Measurements from ENCODE around the gene YKT6.

YKT6 gene

DNA sequence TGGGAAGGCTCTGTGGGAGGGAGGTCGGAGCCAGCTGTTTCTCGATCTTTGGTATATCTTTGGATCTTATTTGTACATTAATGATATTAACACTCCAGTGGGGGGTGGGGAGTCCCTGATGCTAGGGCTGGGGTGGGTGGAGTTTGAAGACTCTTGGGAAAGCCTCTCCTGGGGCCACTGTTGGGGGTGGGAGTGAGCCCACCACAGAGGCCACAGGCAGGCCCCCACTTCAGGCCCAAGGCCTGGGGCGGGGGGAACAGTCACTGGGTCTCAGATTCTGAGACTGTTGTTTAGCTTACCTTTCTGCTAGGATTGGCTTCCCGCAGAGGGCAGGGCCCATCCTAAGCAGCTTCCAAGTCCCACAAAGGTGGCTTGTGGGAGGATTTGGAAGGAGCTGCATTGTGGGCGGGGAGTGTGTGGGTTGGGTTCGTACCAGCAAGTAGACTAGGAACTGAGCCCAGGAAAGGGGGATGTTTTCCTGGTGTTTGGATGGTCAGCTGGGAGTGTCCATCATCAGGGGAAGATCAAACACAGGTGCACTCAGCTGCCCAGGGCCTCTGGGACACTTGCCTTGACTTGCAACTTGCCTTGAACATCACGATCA lies 11.9 kb downstream of the YKT6 start:
- DNase-seq, result no peak
- peaks cover 0 to 1% of the 10 kb centered on the region in 2 donors for H3K4me1 Mint-ChIP-seq (ENCODE audit: low read depth in 2 of 2)
- H3K27me3 Mint-ChIP-seq, result no peaks in the 10 kb centered on the region
- no peaks in the 10 kb centered on the region for H3K9me3 Mint-ChIP-seq
- no peak for ATAC-seq (replicated peaks)
- H3K27ac Mint-ChIP-seq, result peak overlapping the region; percentile 20 to 22
- no peak overlapping the region for H3K4me3 Mint-ChIP-seq
- peaks cover 57% of the 10 kb centered on the region for H3K36me3 Mint-ChIP-seq (ENCODE audit: insufficient read depth)

- Mint-ChIP-seq H3K36me3 (ENCODE audit: insufficient read depth) (peaks cover 51% of the 10 kb centered on the region), H3K9me3 (no peaks in the 10 kb centered on the region), H3K27ac (peak overlapping the region in 1 of 2 donors; percentile 77), H3K4me1 (ENCODE audit: low read depth in 2 of 2) (peaks cover 0 to 1% of the 10 kb centered on the region in 2 donors), H3K27me3 (no peaks in the 10 kb centered on the region), H3K4me3 (no peak overlapping the region)
- ATAC-seq (replicated peaks) (no peak), DNase-seq (no peak)
Measured at GRCh38 chr7:44213206-44213876, 12.6 kb downstream of the YKT6 start.

DNA sequence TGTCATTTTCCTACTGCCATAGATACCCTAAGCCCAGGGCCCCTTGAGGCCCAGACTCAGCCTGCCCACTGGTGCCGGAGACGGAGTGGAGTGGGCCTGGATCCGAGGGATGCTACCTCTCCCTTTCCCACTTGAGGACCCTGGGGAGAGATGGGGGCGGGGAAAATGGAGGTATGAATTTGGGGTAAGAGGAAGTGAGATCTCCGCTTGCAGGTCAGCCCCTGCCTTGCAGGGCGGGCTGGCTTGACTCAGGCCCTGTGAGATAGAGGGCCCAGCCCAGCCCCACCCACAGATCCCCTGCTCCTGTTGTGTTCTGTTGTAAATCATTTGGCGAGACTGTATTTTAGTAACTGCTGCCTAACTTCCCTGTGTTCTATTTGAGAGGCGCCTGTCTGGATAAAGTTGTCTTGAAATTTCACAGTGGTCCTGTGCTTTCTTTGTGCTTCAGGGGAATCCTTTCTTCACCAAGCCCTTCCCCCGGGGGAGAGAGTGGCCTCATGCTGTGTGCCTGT lies 13.2 kb downstream of the YKT6 start:
- no peak for ATAC-seq (replicated peaks)
- Mint-ChIP-seq H3K36me3 (ENCODE audit: insufficient read depth) (peaks cover 45% of the 10 kb centered on the region), H3K27ac (peak overlapping the region in 1 of 2 donors; percentile 77), H3K4me3 (no peak overlapping the region), H3K27me3 (no peaks in the 10 kb centered on the region), H3K4me1 (ENCODE audit: low read depth in 2 of 2) (peaks cover 0 to 1% of the 10 kb centered on the region in 2 donors), H3K9me3 (no peaks in the 10 kb centered on the region)
- DNase-seq, result no peak

DNA sequence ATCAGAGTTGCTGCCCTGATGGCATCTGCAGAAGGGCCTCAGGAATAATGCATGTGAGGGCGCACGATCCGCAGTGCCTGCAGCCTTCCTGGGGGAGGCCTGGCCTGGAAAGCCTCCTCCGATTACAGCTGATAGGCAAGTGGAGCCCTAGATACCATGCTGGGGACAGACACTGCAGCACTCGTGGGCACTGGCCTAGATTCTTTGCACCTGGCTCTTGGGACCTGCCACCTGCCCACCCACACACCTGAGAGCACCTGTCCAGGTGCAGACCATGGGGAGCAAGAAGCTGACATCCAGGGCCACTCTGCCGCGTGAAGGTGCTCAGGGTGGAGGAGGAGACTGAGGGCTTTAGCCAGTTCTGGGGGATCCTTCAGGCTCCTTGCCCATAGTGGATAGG lies 14.8 kb downstream of the YKT6 start:
- Mint-ChIP-seq H3K9me3 (no peaks in the 10 kb centered on the region), H3K27ac (peak overlapping the region in 1 of 2 donors; percentile 41), H3K27me3 (no peaks in the 10 kb centered on the region), H3K36me3 (ENCODE audit: insufficient read depth) (peaks cover 41% of the 10 kb centered on the region), H3K4me1 (ENCODE audit: low read depth in 2 of 2) (peaks cover 0 to 1% of the 10 kb centered on the region in 2 donors), H3K4me3 (no peak overlapping the region)
- ATAC-seq (replicated peaks) (no peak), DNase-seq (no peak)

DNA sequence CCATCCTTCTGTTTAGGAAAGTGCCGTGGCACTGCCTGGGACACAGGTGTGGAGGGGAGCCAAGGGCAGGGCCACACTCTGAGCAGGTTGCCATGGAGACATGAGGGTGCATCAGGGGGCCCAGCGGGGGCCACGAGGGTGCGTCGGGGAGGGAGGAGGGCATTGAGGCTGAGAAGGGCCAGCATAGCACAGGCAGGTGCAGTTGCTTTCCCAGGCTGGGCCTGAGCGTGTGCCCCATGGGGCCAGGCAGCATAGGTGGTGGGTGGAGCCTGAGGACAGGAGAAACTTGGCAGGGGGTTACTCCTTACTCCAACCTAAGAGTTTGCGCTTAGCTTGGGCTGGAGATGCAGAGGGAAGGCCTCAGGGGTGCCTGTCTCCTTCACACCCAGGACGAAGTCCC lies 15.2 kb downstream of the YKT6 start:
- peak overlapping the region in 1 of 2 donors; percentile 41 for H3K27ac Mint-ChIP-seq
- H3K4me1 Mint-ChIP-seq (ENCODE audit: low read depth in 2 of 2), result peaks cover 0 to 1% of the 10 kb centered on the region in 2 donors
- no peaks in the 10 kb centered on the region for H3K9me3 Mint-ChIP-seq
- ATAC-seq (replicated peaks) (no peak), DNase-seq (no peak)
- H3K4me3 Mint-ChIP-seq, result no peak overlapping the region
- H3K36me3 Mint-ChIP-seq (ENCODE audit: insufficient read depth), result peaks cover 36% of the 10 kb centered on the region
- H3K27me3 Mint-ChIP-seq, result no peaks in the 10 kb centered on the region

- no peak for DNase-seq
- H3K4me3 Mint-ChIP-seq, result no peak overlapping the region
- H3K36me3 Mint-ChIP-seq (ENCODE audit: insufficient read depth), result peaks cover 29% of the 10 kb centered on the region
- no peaks in the 10 kb centered on the region for H3K27me3 Mint-ChIP-seq
- no peaks in the 10 kb centered on the region for H3K9me3 Mint-ChIP-seq
- peaks cover 0 to 1% of the 10 kb centered on the region in 2 donors for H3K4me1 Mint-ChIP-seq (ENCODE audit: low read depth in 2 of 2)
- peak overlapping the region in 1 of 2 donors; percentile 21 for H3K27ac Mint-ChIP-seq
- ATAC-seq (replicated peaks), result no peak
Measured at GRCh38 chr7:44216521-44217222, 15.9 kb downstream of the YKT6 start.

DNA sequence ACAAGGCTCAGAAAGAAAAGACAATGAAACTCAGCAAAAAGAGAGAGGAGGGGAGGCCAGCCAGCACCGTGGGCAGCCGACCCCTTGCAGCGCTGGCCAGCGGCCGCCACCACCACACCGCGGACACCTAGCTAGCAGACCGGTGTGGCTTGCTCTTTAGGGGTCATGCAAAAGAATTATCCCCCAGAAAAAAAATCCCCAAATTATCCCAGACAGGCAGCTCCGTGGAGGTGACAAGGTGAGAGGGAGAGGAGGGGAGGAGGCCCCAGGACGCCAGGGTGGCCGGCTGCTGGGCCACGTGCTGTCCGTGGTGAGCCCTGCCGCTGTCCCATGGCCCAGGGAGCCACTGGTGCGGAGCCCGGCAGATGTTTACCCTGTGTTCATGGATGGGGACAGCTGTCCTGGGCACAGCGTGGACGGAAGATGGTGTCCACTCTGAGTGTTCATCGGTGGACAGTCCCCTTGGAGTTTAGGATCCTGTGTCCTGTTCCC lies 16.5 kb downstream of the YKT6 start:
- Mint-ChIP-seq H3K9me3 (no peaks in the 10 kb centered on the region), H3K36me3 (ENCODE audit: insufficient read depth) (peaks cover 23% of the 10 kb centered on the region), H3K4me1 (ENCODE audit: low read depth in 2 of 2) (peaks cover 0 to 1% of the 10 kb centered on the region in 2 donors), H3K4me3 (no peak overlapping the region), H3K27ac (no peak overlapping the region), H3K27me3 (no peaks in the 10 kb centered on the region)
- no peak for DNase-seq
- no peak for ATAC-seq (replicated peaks)

DNA sequence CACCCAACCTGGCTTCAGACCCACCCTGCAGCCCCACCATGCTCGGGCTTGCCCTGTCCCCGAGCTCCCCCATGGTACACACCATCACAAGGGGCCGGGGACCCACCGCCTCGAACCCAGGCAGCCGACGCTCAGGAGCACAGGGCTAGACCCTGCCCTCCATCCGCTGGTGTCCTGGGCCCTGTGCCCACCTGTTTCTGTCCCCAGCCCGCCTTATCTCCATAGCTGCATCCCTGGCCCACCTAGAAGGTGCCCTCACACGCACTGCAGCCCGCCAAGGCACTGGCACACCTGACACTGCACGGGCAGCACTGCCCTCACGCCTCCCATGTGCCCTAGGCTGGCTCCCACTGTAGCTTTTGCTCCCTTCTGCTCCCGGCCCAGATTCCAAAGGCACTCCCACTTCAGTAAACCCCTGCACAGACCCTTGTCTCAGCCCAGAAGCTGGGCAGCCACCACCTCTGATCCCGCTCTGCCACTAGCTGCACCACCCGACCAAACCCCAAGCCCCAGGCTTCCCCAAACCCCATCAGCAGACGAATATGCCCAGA lies 17.1 kb downstream of the YKT6 start:
- peaks cover 0 to 1% of the 10 kb centered on the region in 2 donors for H3K4me1 Mint-ChIP-seq (ENCODE audit: low read depth in 2 of 2)
- H3K27ac Mint-ChIP-seq, result peak overlapping the region in 1 of 2 donors; percentile 59
- no peaks in the 10 kb centered on the region for H3K9me3 Mint-ChIP-seq
- H3K36me3 Mint-ChIP-seq (ENCODE audit: insufficient read depth), result peaks cover 22% of the 10 kb centered on the region
- DNase-seq (no peak), ATAC-seq (replicated peaks) (no peak)
- no peak overlapping the region for H3K4me3 Mint-ChIP-seq
- H3K27me3 Mint-ChIP-seq, result no peaks in the 10 kb centered on the region

GRCh38 chr7:44218418-44219201 lies 17.8 kb downstream of the YKT6 start:
- Mint-ChIP-seq H3K36me3 (ENCODE audit: insufficient read depth) (peaks cover 15% of the 10 kb centered on the region), H3K4me3 (no peak overlapping the region), H3K27ac (peak overlapping the region in 1 of 2 donors; percentile 59), H3K9me3 (no peaks in the 10 kb centered on the region), H3K27me3 (peaks cover under 1 to 3% of the 10 kb centered on the region in 2 donors), H3K4me1 (ENCODE audit: low read depth in 2 of 2) (peaks cover 0 to 1% of the 10 kb centered on the region in 2 donors)
- ATAC-seq (replicated peaks) (no peak), DNase-seq (no peak)

DNA sequence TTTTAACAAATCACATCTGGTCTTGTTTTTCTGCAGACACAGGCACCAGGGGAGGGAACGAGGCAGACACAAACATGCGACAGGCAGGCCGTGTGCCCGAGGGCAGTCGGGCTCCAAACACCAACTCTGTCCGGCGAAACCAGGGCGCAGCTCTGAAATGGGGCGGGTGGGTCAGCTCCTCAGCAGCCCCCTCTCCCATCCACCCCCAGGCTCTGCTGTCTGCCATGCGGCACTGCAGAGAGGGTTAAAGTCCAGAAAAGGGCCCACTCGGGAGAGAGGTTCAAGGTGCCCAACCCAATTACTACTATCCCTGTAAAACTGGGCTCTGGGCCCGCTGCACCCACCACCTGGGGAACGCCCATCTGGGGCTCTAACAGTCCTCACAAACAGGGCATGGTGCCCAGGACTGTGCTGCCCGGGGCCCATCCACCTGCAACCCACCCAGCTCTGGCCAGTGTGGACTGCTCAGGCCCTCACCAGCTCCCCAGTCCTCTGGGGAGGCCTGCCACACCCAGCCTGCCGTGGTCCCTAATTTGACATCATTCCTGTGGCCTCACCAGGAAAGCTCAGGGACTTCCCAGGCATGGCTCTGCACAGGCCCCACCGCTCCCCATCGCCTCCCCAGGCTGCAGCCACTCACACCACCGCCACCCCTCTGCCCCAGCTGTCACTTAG lies 18.7 kb downstream of the YKT6 start:
- H3K9me3 Mint-ChIP-seq, result no peaks in the 10 kb centered on the region
- peaks cover 0 to 1% of the 10 kb centered on the region in 2 donors for H3K4me1 Mint-ChIP-seq (ENCODE audit: low read depth in 2 of 2)
- DNase-seq (no peak), ATAC-seq (replicated peaks) (no peak)
- H3K4me3 Mint-ChIP-seq, result no peak overlapping the region
- peaks cover 13% of the 10 kb centered on the region for H3K36me3 Mint-ChIP-seq (ENCODE audit: insufficient read depth)
- H3K27me3 Mint-ChIP-seq, result peaks cover 7 to 12% of the 10 kb centered on the region in 2 donors
- H3K27ac Mint-ChIP-seq, result no peak overlapping the region

DNA sequence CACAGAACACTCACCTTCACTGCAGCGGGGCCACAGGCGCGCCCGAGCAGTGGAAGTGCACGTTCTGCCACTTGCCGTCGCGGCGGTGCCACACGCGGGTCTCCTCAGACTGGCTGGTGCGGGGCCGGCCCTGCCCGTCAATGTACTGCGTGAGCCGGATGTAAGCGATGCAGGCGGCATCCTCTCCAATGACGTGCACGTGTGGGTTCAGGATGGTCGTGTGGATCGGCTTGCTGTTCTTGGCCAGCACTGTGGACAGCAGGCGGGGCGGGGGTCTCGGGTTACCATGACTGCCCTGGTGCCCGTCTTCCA lies 19.2 kb downstream of the YKT6 start:
- Mint-ChIP-seq H3K27ac (no peak overlapping the region), H3K36me3 (ENCODE audit: insufficient read depth) (peaks cover 8% of the 10 kb centered on the region), H3K9me3 (no peaks in the 10 kb centered on the region), H3K27me3 (peaks cover 7 to 17% of the 10 kb centered on the region in 2 donors), H3K4me3 (no peak overlapping the region), H3K4me1 (ENCODE audit: low read depth in 2 of 2) (peaks cover 0 to 1% of the 10 kb centered on the region in 2 donors)
- no peak for ATAC-seq (replicated peaks)
- DNase-seq, result no peak

GRCh38 chr7:44220358-44221112 lies 19.8 kb downstream of the YKT6 start:
- no peak overlapping the region for H3K27ac Mint-ChIP-seq
- H3K9me3 Mint-ChIP-seq, result no peaks in the 10 kb centered on the region
- peaks cover 10 to 22% of the 10 kb centered on the region in 2 donors for H3K27me3 Mint-ChIP-seq
- ATAC-seq (replicated peaks) (no peak), DNase-seq (no peak)
- no peak overlapping the region for H3K4me3 Mint-ChIP-seq
- peaks cover 0 to 1% of the 10 kb centered on the region in 2 donors for H3K4me1 Mint-ChIP-seq (ENCODE audit: low read depth in 2 of 2)
- H3K36me3 Mint-ChIP-seq (ENCODE audit: insufficient read depth), result peaks cover 8% of the 10 kb centered on the region

Data from effector memory CD8-positive, alpha-beta T cell (primary cell).